GM21423 (cell line): ENCODE results near the gene SNRPN.
"Not testable (repeated sequence)": the region's sequence is repeated elsewhere in the genome, so short reads cannot be mapped to it uniquely, and the experiment has no call there.

Experiments
- ATAC-seq: cut with Tn5 transposase; IDR thresholded peaks from one replicate; pipeline ENCODE4 v1.9.1; 2021; ENCODE audit warnings: mild to moderate bottlenecking, moderate library complexity; ENCODE audit not compliant: unreplicated experiment

Gene SNRPN

GRCh38 chr15:24954783-24955530 lies at the start of gene SNRPN, which contains the start of gene SNURF:
Gene SNRPN, plus strand, starts transcription at chr15:24954987. Its CDS starts 19,467 bp downstream, at chr15:24974454.
Gene SNURF, plus strand, starts transcription at chr15:24954987. Its CDS starts 62 bp downstream, at chr15:24955049.
- peak; percentile 55 for ATAC-seq

GRCh38 chr15:24916305-24917009 lies 38.3 kb upstream of the SNRPN start:
- ATAC-seq = no peak

DNA sequence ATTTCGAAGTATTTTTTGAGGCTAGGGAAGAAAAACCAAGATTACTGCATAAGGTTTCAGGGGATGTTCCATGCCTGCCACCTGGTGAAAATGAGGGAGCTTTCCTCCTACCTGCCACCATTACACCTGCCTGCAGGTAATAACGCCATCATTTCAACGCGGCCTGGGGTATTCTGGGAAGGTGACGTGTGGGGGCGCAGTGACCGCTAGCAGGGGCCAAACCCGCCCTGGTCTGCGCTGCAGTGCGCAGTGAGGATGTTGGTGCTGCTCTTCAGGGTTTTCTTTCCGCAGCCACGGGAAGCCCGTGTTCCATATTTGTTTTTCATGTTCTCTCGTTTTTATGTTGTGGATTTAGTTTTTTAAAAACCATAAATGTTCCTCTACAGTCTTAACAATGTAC lies 37.4 kb upstream of the SNRPN start:
- ATAC-seq = no peak

DNA sequence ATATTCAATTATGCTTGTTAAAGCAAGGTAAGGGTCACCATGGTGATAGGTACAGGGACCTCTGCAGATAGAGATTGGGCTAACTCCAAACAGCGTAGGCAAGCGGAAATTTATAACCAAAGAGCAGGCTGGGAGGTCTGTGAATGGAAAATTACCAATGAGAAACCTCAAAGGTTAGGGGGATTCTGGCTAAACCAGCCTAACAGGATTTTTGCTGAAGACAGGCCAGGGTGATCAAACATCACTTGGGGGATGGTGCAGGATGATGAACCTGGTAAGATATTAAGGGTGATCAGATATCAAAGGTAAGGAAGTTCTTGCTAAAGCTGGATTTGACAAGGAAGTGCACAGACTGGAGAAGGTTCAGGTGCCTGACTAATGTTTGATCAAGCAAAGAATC lies 35.3 kb upstream of the SNRPN start:
- no peak for ATAC-seq

DNA sequence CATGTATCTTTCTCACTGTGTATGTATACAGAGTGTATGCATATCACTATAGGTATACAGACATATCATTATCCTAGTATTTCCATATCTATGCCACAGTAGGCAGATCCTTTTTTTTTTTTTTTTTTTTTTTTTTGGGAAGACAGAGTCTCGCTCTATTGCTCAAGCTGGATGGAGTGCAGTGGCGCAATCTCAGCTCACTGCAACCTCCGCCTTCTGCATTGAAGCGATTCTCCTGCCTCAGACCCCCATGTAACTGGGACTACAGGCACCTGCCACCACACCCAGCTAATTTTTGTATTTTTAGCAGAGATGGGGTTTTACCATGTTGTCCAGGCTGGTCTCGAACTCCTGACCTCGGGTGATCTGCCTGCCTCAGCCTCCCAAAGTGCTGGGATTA lies 32.0 kb upstream of the SNRPN start:
- not testable (repeated sequence) for ATAC-seq

- no peak for ATAC-seq
These were observed 30.6 kb upstream of the SNRPN start for GRCh38 chr15:24924153-24924552.

GRCh38 chr15:24924621-24925020 lies 30.2 kb upstream of the SNRPN start:
- ATAC-seq = no peak

- not testable (repeated sequence) for ATAC-seq
These were observed 22.7 kb upstream of the SNRPN start for GRCh38 chr15:24931874-24932732.

DNA sequence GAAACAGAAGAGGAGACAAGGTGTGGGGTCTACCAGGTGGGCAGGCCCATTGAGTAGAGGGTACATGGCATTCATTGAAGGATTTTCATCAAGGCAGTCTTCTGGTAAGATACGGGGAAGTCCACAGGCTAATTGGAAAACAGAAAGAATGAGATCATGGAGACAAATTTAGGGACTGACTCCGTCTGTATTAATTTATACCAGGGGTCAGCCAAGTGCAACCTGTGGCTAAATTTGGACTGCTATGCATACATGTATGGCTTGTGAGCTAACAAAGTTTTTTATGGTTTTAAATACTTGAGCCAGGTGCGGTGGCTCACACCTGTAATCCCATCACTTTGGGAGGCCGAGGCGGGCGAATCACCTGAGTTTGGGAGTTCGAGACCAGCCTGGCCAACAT lies 21.1 kb upstream of the SNRPN start:
- no peak for ATAC-seq

DNA sequence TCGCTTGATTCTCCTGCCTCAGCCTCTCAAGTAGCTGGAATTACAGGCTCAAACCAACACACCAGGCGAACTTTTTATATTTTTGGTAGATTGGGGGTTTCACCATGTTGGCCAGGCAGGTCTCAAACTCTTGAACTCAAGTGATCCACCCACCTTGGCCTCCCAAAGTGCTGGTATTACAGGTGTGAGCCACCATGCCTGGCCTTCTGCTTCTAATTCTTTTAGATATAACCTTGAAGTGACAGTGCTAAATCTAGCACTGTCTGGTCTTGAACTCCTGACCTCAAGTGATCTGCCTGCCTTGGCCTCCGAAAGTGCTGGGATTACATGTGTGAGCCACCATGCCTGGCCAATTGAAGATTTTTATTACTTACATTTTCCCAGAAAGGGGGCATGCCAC lies 16.6 kb upstream of the SNRPN start:
- not testable (repeated sequence) for ATAC-seq

DNA sequence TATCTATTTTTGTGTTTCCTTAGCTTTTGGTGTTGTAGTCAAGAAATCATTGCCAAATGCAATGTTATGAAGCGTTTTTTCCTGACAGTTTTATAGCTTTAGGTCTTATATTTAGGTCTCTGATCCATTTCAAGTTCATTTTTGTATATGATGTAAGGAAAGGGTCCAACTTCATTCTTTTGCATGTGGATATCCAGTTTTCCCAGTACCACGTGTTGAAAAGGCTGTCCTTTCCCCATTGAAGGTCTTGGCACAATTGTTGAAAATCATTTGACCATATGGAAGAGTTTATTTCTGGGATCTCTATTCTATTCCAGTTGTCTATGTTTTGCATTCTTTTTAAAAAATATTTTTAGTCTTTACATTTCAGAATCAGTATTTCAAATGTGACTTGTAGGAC lies 14.6 kb upstream of the SNRPN start:
- ATAC-seq = no peak

- no peak for ATAC-seq
These were observed 11.4 kb upstream of the SNRPN start for GRCh38 chr15:24943361-24943760.

DNA sequence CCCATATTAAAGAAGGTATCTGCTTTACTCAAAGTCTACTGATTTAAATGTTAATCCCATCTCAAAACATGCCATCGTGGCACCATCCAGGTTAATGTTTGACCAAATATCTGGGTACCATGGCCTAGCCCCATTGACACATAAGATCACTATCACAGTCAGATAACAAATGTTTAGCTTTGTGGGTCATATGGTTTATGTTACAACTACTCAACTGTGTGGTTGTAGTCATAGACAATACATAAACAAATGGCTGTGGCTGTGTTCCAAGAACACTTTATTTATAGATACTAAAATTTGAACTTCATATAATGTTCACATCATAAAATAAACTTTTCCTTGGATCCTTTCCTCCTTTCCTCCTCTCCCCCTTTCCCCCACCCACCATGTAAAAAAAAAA lies 9.8 kb upstream of the SNRPN start:
- ATAC-seq = no peak

GRCh38 chr15:24945711-24946110 lies 9.1 kb upstream of the SNRPN start:
- ATAC-seq = no peak

- no peak for ATAC-seq
These were observed 6.3 kb upstream of the SNRPN start for GRCh38 chr15:24948495-24948894.

DNA sequence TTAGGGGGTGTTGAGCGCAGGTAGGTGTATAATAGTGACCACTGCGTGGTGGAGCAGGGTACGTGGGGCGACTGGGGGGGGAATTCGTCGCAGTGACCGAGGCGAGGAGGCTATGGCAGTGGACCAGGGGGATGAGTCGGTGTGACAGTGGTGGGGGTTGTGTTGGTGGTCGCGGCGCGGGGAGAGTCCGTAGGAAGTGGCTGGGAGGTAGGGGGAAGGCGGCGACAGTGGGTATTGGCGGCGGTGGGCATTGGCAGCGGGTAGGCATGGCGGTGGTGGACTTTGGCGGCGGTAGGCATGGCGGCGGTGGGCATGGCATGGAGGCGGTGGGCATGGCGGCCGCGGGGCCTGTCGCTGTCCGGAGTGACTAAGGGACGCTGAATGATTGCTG lies 739 bp downstream of the SNRPN start:
- ATAC-seq = no peak

DNA sequence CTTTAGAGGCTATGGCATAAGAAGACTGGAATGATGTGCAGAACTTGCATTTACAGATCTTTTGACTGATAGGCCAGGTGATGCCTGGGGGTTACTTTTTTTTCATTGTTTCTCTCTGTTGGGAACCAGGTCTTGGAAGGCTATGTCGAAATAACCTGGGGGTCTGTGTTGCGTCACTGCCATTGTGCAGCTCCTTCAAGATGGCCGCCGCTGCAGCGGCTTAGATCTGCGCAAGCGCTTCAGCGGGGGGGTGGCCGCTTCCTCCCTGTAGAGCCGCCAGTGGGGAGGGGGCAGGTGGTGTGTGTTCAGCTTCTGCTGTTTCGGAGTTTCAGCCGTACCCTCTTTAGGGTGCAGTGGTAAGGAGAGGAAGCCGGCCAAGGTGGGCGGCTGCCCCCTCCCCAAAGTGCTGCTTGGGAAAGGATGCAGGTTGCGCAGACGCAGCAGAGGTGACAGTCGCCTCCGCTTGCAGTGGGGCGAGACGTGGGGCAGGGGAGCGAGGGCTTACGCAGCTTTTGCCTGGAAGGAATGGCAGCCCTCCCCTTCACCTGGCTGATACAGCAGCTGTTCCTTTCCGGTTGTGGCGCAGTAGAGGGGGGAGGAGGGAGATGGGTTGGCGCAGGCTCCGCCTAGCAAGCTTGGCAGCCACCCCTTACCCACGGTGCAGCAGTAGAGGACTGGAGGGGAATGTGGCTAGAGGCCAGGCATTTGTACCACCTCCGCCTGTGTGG lies 1.5 kb downstream of the SNRPN start:
- ATAC-seq = peak; percentile 78

DNA sequence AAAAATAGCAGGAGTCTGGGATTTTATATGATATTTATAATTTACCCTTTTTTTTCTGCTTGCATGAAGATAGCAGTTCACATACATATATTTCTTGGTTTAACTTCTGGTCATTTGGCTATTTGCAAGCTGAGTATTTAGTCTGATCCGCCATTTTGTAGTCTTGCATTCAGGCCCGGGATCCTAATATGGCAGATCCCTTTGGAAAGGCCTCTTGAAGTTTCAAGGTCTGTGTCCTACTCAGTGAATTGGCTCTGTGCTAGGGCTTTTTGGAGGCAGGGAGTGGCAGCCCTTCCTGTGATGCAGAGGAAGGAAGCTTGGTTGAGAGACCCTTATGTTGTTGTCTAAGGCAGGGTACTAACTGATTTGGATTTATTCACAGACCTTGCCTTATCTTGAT lies 2.9 kb downstream of the SNRPN start:
- no peak for ATAC-seq

DNA sequence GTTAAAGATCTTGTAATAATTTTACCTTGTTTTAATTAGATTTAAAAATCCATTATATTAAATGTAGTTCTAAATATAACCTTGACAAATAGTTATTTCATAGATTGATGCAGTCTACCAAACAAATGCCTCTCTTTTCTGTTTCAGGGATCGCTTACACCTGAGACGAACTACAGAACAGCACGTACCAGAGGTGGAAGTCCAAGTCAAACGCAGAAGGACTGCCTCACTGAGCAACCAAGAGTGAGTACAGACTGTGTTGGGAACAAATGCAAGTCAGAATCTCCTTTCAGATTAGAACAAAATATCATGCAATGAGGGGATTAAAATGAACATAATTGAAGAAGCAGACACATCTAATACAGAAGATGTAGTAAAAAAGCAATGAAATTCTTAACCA lies 7.2 kb downstream of the SNRPN start:
- ATAC-seq = no peak

DNA sequence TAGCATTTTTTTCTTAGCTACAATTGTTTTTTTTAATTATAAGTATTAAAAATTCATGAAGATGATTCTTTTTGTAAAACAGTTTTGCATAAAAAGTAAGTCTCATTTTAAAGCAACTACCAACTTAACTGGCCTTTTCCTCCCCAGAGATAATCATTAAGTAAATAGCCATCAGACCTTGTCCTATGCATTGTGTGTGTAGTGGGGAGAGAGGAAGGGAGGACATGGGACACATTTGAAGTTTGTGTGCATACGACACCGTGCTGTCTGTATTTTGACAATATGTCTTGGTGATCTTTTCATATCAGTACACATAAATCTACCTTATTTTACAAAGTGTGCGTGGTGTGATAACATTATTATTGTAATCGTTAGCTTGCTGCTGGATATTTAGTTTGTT lies 8.1 kb downstream of the SNRPN start:
- ATAC-seq = no peak
